ENCODE data around the gene UQCC5.
A peak's percentile ranks its signal among the peaks of the same experiment; 100 is the strongest.

DNA sequence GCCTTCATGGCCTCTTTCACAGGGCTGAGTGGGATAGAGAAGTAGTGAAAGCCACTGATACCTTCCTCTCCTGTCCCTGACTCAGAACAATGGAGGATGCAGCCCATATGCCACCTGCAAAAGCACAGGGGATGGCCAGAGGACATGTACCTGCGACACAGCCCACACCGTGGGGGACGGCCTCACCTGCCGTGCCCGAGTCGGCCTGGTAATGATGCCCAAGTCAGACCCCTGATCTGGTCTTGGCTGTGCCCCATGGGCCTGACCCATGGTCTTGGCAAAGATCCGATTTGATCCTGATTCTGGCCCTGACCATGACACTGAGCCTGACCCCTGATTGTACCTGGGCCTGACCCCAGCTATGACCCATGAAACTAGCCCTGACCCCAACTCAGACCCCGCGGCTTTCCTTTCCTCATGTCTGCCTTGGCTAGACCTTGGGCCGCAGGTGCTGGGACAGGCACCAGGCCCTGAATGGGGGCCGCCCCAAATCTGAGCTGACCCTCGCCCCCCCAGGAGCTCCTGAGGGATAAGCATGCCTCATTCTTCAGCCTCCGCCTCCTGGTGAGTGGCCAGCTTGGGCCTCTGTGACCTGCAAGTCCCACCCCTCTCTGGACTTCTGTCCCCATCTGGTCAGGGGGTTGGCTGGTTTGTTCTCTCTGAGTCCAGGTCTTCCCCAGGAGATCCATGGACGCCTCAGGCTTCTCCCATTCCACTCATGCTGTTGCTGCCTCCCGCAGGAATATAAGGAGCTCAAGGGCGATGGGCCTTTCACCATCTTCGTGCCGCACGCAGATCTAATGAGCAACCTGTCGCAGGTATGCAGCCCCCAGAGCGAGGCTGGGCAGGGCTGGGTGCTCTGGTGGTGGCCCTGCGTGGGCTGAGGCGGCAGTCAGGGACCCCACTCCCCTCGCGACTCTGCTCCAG, 18.3 kb upstream of the UQCC5 start:
- TF ChIP-seq, protein P1, sequence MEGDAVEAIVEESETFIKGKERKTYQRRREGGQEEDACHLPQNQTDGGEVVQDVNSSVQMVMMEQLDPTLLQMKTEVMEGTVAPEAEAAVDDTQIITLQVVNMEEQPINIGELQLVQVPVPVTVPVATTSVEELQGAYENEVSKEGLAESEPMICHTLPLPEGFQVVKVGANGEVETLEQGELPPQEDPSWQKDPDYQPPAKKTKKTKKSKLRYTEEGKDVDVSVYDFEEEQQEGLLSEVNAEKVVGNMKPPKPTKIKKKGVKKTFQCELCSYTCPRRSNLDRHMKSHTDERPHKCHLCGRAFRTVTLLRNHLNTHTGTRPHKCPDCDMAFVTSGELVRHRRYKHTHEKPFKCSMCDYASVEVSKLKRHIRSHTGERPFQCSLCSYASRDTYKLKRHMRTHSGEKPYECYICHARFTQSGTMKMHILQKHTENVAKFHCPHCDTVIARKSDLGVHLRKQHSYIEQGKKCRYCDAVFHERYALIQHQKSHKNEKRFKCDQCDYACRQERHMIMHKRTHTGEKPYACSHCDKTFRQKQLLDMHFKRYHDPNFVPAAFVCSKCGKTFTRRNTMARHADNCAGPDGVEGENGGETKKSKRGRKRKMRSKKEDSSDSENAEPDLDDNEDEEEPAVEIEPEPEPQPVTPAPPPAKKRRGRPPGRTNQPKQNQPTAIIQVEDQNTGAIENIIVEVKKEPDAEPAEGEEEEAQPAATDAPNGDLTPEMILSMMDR (IDR thresholded peaks at IDR 0.05 in 8 of 11, conservative IDR thresholded peaks at IDR 0.05 in 3 of 11): no peak
- TF ChIP-seq POLR2A (IDR thresholded peaks at IDR 0.05): no peak
- peak in 1 of 3 donors; percentile 13 for TF ChIP-seq POLR2AphosphoS5 (IDR thresholded peaks at IDR 0.05)

Data from spleen (tissue), 7 donors.